ENCODE measurements around the gene DIPK1B. TPM values are rescaled to one million over a fixed set of nuclear protein-coding genes. Genes with fewer than 3 reads are reported as not detected.

The DIPK1B gene
- total RNA-seq, 1 experiment from 2014 or later, result 40.4 TPM

DNA sequence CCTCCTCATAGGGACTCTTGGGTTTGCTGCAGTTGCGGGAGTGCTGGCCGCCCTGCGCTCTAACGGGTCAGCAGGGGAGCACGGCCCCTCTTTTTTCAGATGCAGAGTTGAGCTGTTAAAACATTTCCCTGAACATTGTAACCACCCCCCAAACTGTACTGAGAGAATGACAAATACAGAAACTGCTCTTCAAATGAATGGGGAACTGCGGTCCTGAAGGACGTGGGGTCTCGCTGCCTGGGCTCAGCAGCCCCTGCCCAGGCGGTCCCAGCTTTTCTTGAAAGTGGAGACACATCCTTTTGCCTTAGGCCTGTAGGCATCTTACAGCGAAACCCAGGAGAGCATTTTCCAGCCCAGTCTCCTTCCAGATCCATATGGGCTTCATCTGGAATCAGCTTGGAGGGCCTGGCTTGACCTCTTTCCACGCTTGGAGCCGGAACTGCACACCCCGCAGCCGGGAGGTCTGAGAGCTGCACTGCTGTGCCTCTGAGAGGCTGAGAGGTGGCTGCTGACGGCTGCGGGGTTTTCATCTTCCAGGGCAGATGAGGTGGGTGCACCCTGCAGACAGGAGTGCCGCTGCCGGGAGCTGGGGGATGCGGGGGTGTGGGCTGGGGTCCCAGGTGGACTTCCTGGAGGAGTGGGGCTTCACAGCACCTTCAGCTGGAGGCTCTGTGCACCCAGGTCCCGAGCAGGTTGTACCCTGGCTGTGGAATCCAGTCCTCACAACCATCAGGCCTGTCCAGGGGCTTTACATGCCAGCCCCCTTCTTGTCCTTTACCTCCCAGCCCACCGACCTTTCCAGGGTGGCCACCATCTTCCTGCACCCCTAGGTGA is 23.9 kb upstream of the DIPK1B start:
- BruUV-seq (replicated peaks), result no TSS peak
- ChIA-PET POLR2A (no interaction called here), CTCF (interaction anchor here (1.4 kb wide), 1 partner anchor 17 kb away, joined by 4 read pairs; no protein-coding TSS in a partner anchor)
- Mint-ChIP-seq H3K4me1 (ENCODE audit: low read depth, unreplicated experiment) (peaks cover 9% of the 10 kb centered on the region), H3K36me3 (ENCODE audit: insufficient read depth, unreplicated experiment) (no peaks in the 10 kb centered on the region), H3K9me3 (ENCODE audit: unreplicated experiment) (no peaks in the 10 kb centered on the region), H3K4me3 (ENCODE audit: unreplicated experiment) (no peak overlapping the region), H3K27me3 (ENCODE audit: insufficient read depth, unreplicated experiment) (no peaks in the 10 kb centered on the region), H3K27ac (ENCODE audit: unreplicated experiment) (no peak overlapping the region)
- H3K4me3 ChIP-seq (ENCODE audit: low read depth, low read length), result no peak overlapping the region
- peaks cover 48% of the 10 kb centered on the region for H3K4me1 ChIP-seq
- TF ChIP-seq, protein P1, sequence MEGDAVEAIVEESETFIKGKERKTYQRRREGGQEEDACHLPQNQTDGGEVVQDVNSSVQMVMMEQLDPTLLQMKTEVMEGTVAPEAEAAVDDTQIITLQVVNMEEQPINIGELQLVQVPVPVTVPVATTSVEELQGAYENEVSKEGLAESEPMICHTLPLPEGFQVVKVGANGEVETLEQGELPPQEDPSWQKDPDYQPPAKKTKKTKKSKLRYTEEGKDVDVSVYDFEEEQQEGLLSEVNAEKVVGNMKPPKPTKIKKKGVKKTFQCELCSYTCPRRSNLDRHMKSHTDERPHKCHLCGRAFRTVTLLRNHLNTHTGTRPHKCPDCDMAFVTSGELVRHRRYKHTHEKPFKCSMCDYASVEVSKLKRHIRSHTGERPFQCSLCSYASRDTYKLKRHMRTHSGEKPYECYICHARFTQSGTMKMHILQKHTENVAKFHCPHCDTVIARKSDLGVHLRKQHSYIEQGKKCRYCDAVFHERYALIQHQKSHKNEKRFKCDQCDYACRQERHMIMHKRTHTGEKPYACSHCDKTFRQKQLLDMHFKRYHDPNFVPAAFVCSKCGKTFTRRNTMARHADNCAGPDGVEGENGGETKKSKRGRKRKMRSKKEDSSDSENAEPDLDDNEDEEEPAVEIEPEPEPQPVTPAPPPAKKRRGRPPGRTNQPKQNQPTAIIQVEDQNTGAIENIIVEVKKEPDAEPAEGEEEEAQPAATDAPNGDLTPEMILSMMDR (IDR thresholded peaks at IDR 0.05; ENCODE audit: insufficient read depth in 1 of 2, low read depth in 1 of 2, low read length in 1 of 2, severe bottlenecking in 1 of 2, unreplicated experiment in 1 of 2), result no peak
- no peak for DNase-seq
- no peaks in the 10 kb centered on the region for H3K27me3 ChIP-seq (replicated peaks; ENCODE audit: control insufficient read depth, insufficient read depth, low read length)
- no peaks in the 10 kb centered on the region for H3K9me3 ChIP-seq
- no peaks in the 10 kb centered on the region for H3K36me3 ChIP-seq (ENCODE audit: control insufficient read depth, insufficient read depth, low read length)
- intact Hi-C loops (cut with micrococcal nuclease; ENCODE audit: unreplicated experiment), result no loop called here

DNA sequence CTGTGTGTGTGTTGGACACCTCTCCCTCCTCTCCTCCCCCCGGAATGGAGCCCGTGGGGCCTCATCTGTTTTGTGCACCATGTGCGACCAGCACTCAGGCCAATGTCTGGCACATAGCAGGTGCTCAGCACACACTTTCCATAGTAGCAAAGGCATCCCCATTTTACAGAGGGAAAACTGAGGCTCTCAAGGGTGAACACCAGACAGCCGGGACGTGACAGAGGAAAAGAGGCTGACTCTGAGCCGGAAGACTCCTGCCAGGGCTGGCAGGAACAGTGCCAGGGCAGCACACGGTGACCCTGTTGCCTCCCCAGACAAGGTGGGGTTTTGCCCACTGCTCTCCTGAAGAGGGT is 23.3 kb upstream of the DIPK1B start:
- no peak overlapping the region for H3K4me3 Mint-ChIP-seq (ENCODE audit: unreplicated experiment)
- Histone ChIP-seq H3K27me3 (replicated peaks; ENCODE audit: control insufficient read depth, insufficient read depth, low read length) (no peaks in the 10 kb centered on the region), H3K36me3 (ENCODE audit: control insufficient read depth, insufficient read depth, low read length) (no peaks in the 10 kb centered on the region), H3K9me3 (no peaks in the 10 kb centered on the region), H3K4me3 (ENCODE audit: low read depth, low read length) (no peak overlapping the region), H3K4me1 (peaks cover 52% of the 10 kb centered on the region)
- H3K9me3 Mint-ChIP-seq (ENCODE audit: unreplicated experiment), result no peaks in the 10 kb centered on the region
- H3K36me3 Mint-ChIP-seq (ENCODE audit: insufficient read depth, unreplicated experiment), result no peaks in the 10 kb centered on the region
- TF ChIP-seq, protein P1 (IDR thresholded peaks at IDR 0.05; ENCODE audit: insufficient read depth in 1 of 2, low read depth in 1 of 2, low read length in 1 of 2, severe bottlenecking in 1 of 2, unreplicated experiment in 1 of 2), result no peak
- DNase-seq, result no peak
- H3K4me1 Mint-ChIP-seq (ENCODE audit: low read depth, unreplicated experiment), result peaks cover 11% of the 10 kb centered on the region
- ChIA-PET CTCF (interaction anchor here (1.4 kb wide), 1 partner anchor 17 kb away, joined by 4 read pairs; no protein-coding TSS in a partner anchor), POLR2A (no interaction called here)
- no peaks in the 10 kb centered on the region for H3K27me3 Mint-ChIP-seq (ENCODE audit: insufficient read depth, unreplicated experiment)
- no peak overlapping the region for H3K27ac Mint-ChIP-seq (ENCODE audit: unreplicated experiment)
- BruUV-seq (replicated peaks), result no TSS peak
- intact Hi-C loops (cut with micrococcal nuclease; ENCODE audit: unreplicated experiment), result no loop called here

DNA sequence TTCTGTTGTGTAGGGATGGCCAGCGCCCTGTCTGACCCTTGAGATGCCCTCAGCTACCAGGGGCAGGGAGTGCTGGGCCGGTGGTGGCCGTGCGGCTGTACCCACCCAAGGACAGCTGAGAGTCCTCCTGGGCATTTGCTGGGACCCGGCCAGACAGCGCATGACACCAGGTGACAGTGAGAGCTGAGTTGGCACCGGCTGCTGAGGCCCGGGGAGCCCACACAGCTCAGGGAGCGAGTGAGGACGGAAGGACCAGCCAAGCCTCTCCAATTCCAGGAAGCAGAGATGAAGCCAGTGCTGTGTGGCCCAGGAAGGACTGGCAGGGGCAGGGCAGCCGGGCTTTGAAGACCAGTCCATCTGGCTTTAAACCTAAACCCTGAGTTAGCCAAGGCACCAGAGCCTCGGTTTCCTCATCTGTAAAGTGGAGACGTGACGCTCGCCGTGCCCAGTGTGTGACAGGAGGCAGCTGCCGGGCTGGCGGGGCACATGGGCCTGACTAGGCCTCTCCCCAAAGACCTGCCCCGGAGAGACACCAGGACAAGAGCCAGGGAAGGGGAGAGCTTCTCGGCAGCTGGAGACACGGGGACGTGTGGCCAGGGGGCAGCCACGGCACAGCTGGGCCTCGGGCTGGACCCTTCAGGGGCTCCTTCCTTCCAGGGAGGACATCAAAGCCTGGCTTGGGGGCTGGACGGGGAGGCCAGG is 22.1 kb upstream of the DIPK1B start:
- H3K4me1 Mint-ChIP-seq (ENCODE audit: low read depth, unreplicated experiment), result peaks cover 11% of the 10 kb centered on the region
- Histone ChIP-seq H3K9me3 (no peaks in the 10 kb centered on the region), H3K4me3 (ENCODE audit: low read depth, low read length) (no peak overlapping the region), H3K4me1 (peaks cover 56% of the 10 kb centered on the region), H3K36me3 (ENCODE audit: control insufficient read depth, insufficient read depth, low read length) (no peaks in the 10 kb centered on the region), H3K27me3 (replicated peaks; ENCODE audit: control insufficient read depth, insufficient read depth, low read length) (no peaks in the 10 kb centered on the region)
- POLR2A ChIA-PET, result no interaction called here
- no peak for DNase-seq
- no TSS peak for BruUV-seq (replicated peaks)
- CTCF ChIA-PET, result interaction anchor here (1.3 kb wide), 1 partner anchor 19 kb away, joined by 3 read pairs; no protein-coding TSS in a partner anchor
- peak overlapping the region; percentile 13 for H3K4me3 Mint-ChIP-seq (ENCODE audit: unreplicated experiment)
- H3K36me3 Mint-ChIP-seq (ENCODE audit: insufficient read depth, unreplicated experiment), result no peaks in the 10 kb centered on the region
- no peak overlapping the region for H3K27ac Mint-ChIP-seq (ENCODE audit: unreplicated experiment)
- no peaks in the 10 kb centered on the region for H3K9me3 Mint-ChIP-seq (ENCODE audit: unreplicated experiment)
- TF ChIP-seq, protein P1 (IDR thresholded peaks at IDR 0.05; ENCODE audit: insufficient read depth in 1 of 2, low read depth in 1 of 2, low read length in 1 of 2, severe bottlenecking in 1 of 2, unreplicated experiment in 1 of 2), result no peak
- no peaks in the 10 kb centered on the region for H3K27me3 Mint-ChIP-seq (ENCODE audit: insufficient read depth, unreplicated experiment)
- intact Hi-C loops (cut with micrococcal nuclease; ENCODE audit: unreplicated experiment), result loop anchor here (5.0 kb wide), 1 partner anchor 58 kb away; no protein-coding TSS in a partner anchor
